T-helper 1 cell treated with Interleukin-12 subunit alpha and Interleukin-12 subunit beta and Interleukin-4 antibody, amounts not matched to agents 30 ng/mL and 1 ng/mL, for 36 hours (primary cell): Measurements from ENCODE around the gene DBT. TPM values are rescaled to one million over a fixed set of nuclear protein-coding genes. Genes with fewer than 3 reads are reported as not detected.
"Not testable (repeated sequence)": the region's sequence is repeated elsewhere in the genome, so short reads cannot be mapped to it uniquely, and the experiment has no call there.

Experiments used
- intact Hi-C: fragments of 100-400 bp; cut with micrococcal nuclease; formaldehyde crosslinking; loops from one replicate; pipeline ENCODE4 v1.15.1; 2024
- total RNA-seq: library from RNA; stranded (reverse); gene quantifications from 2 replicates; pipeline ENCODE4 v1.2.3, GENCODE V29; 2022

The DBT gene
- total RNA-seq = 10.9 and 11.1 TPM in 2 replicates

GRCh38 chr1:100249537-100250257, at the start of gene DBT:
TSS of gene DBT (minus strand) at chr1:100249834. CDS start at chr1:100249820, 14 bp downstream.
- intact Hi-C loops = loop anchor here (1.0 to 5.0 kb wide), 11 partner anchors 17 to 775 kb away; partner anchors contain the start of genes AGL, DPH5, RTCA and SLC35A3

- intact Hi-C loops = no loop called here
These were observed 48.9 kb upstream of the DBT start for GRCh38 chr1:100298512-100298911.

DNA sequence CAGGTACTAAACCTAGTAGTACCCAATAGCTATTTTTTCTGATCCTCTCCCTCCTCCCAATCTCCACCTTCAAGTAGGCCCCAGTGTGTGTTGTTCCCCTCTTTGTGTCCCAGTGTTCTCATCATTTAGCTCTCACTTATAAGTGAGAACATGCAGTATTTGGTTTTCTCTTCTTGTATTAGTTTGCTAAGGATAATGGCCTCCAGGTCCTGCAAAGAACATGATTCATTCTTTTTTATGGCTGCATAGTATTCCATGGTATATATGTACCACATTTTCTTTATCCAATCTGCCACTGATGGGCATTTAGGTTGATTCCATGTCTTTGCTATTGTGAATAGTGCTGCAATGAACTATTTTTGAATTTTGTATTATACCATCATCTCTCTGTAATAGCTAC, 47.4 kb upstream of the DBT start:
- intact Hi-C loops = not testable (repeated sequence)

GRCh38 chr1:100296140-100296539, 46.5 kb upstream of the DBT start:
- intact Hi-C loops = no loop called here

- intact Hi-C loops = no loop called here
These were observed 43.1 kb upstream of the DBT start for GRCh38 chr1:100292711-100293110.

- intact Hi-C loops = no loop called here
These were observed 40.7 kb upstream of the DBT start for GRCh38 chr1:100290291-100290690.

GRCh38 chr1:100287162-100287561, 37.5 kb upstream of the DBT start:
- intact Hi-C loops = no loop called here

GRCh38 chr1:100284591-100284990, 35.0 kb upstream of the DBT start:
- intact Hi-C loops = no loop called here

- intact Hi-C loops = no loop called here
These were observed 30.5 kb upstream of the DBT start for GRCh38 chr1:100279954-100280682.

GRCh38 chr1:100279358-100279923, 29.8 kb upstream of the DBT start:
- intact Hi-C loops = no loop called here

DNA sequence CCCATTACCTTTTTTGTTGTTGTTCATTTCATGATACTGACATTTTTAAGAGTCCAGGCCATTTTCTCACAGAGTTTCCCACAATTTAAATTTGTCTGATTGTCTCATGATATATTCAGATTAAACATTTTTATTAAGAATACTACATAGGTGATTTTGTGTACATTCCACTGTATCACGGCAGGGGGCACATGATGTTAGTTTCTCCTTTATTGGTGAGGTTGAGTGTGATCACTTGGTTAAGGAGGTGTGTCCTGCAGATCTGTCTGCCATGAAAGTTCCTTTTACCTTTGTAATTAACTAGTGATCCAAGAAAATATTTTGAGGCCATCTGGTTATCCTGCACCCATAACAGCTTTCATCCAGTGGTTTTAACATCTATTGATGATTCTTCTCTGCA, 28.2 kb upstream of the DBT start:
- intact Hi-C loops = loop anchor here (1.0 kb wide), 1 partner anchor 181 kb away; no protein-coding TSS in a partner anchor

- intact Hi-C loops = loop anchor here (5.0 to 10.0 kb wide), 4 partner anchors 174 to 1393 kb away; partner anchors contain the start of gene SLC35A3
These were observed 18.6 kb upstream of the DBT start for GRCh38 chr1:100268202-100268601.

GRCh38 chr1:100267284-100267683, 17.6 kb upstream of the DBT start:
- intact Hi-C loops = loop anchor here (5.0 to 10.0 kb wide), 4 partner anchors 175 to 1392 kb away; partner anchors contain the start of gene SLC35A3

DNA sequence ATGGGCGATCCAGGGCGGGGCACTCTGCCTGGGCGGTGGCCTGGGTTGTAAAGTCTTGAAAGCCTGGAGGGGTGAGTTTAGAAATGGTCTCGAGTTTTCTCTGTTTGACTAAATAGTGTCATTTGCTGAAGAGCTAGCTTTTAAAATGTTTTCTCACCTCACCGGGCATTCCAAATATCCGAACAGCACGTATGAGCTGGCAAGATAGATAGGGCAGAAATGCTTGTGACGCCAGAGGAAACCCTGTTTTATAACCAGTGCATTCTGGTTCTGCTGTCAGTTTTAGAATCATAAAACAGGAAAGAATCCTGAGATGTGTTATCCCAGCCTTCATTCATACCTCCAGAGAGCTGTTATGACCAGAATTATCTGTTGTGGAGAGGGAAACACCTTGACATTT, 17.1 kb upstream of the DBT start:
- intact Hi-C loops = loop anchor here (1.0 to 10.0 kb wide), 12 partner anchors 17 to 1392 kb away; partner anchors contain the start of genes AGL, DBT, SLC30A7 and SLC35A3

DNA sequence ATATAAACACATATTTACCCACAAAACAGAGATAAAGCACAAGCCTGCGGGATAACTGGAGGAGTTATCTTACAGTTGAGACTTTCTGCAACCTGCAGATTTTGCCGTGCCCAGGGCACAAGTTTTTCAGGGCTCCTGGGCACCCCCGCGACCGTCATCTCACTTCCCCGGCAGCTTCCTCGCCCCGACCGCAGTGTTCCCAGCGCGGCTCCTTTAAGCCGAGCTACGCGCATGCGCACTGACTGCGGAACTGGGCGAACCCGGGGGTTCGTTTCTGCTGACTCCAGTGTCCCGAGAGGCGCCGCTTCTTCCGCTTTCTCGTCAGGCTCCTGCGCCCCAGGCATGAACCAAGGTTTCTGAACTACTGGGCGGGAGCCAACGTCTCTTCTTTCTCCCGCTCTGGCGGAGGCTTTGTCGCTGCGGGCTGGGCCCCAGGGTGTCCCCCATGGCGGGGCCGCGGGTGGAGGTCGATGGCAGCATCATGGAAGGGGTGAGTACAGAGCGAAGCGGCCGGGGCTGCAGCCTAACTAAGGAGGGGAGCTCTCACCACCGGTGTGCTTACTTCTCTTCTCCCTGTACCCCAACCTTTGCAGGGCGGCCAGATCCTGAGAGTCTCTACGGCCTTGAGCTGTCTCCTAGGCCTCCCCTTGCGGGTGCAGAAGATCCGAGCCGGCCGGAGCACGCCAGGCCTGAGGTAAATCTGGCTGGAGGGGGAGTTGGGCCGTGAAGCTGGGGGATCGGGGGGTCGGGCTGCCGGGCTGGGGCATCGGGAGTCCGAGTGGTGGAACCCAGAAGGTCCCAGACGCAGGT, 16.5 kb upstream of the DBT start, which contains the start of gene RTCA:
RTCA (plus strand) TSS at position 286 of the 810 bp plus-strand sequence; CDS start at position 446, 160 bp downstream.
- intact Hi-C loops = loop anchor here (1.0 to 10.0 kb wide), 12 partner anchors 17 to 1391 kb away; partner anchors contain the start of genes AGL, DBT, SLC30A7 and SLC35A3

- intact Hi-C loops = loop anchor here (5.0 to 10.0 kb wide), 4 partner anchors 177 to 1391 kb away; partner anchors contain the start of gene SLC35A3
These were observed 15.9 kb upstream of the DBT start for GRCh38 chr1:100265562-100265930.

DNA sequence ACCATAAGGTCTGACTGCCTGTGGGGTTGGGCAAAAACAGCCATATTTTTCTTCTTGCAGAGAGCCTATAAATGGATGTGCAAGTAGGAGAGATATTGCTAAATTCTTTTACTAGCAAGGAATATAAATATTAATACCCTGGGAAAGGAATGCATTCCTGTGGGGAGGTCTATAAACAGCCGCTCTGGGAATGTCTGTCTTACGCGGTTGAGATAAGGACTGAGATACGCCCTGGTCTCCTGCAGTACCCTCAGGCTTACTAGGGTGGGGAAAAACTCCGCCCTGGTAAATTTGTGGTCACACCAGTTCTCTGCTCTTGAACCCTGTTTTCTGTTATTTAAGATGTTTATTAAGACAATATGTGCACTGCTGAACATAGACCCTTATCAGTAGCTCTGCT, 14.4 kb upstream of the DBT start:
- intact Hi-C loops = loop anchor here (10.0 kb wide), 1 partner anchor 1389 kb away; no protein-coding TSS in a partner anchor

DNA sequence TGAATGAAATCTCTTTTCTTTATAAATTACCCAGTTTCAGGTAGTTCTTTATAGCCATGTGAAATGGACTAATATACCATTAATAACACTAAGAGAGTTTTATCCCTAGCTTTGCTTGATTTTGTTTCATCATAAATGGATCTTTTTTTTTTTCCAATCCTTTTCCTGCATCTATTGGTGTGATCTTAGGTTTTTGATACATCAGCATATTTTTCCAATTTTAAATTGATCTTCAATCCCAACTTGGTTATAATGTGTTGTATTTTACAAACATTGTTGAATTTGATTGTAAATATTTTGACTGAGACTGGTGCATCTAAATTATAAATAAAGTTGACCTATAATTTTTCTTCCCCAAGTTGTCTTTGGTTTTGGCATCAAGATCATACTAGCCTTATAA, 12.1 kb upstream of the DBT start:
- intact Hi-C loops = loop anchor here (10.0 kb wide), 1 partner anchor 1387 kb away; no protein-coding TSS in a partner anchor

GRCh38 chr1:100258427-100258826, 8.8 kb upstream of the DBT start:
- intact Hi-C loops = not testable (repeated sequence)

DNA sequence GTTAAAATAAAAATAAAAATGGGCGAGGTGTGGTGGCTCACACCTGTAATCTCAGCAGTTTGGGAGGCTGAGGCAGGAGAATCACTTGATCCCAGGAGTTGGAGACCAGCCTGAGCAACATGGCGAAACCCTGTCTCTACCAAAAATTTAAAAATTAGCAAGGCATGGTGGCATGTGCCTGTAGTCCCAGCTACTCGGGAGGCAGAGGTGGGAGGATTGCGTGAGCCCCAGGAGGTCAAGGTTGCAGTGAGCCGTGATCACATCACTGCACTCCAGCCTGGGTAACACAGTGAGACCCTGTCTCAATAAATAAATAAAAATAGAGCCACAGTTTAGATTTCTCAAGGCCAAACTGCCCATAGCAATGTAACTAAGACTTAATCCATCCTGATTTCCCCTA, 6.6 kb upstream of the DBT start:
- intact Hi-C loops = not testable (repeated sequence)

- intact Hi-C loops = no loop called here
These were observed 3.9 kb upstream of the DBT start for GRCh38 chr1:100253552-100253951.
